HG02840 (cell line): ENCODE measurements around the gene MNX1.

Experiments used
- ATAC-seq: cut with Tn5 transposase; IDR thresholded peaks from one replicate; pipeline ENCODE4 v1.9.1; 2021; ENCODE audit warnings: mild to moderate bottlenecking, moderate library complexity, moderate number of reproducible peaks; ENCODE audit not compliant: unreplicated experiment, low FRiP score

The MNX1 gene

DNA sequence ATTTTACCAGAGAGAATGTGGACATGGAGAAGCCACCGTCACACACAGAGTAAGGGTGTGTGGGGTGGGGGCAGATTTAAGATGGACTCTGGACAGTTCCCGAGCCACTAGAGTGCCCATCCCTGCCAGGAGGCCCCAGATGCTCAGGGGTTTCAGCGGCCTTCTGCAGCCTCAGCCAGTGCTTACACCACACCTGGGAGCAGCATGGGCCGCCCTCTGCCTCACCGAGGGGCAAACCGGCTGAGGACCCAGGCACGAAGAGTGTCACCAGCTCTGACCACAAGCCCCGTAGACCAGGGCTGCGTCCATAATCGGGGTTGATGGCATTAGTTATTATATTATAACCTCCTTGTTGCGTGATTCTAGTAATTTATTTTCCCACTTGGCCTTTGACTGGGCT, 6.7 kb upstream of the MNX1 start:
- no peak for ATAC-seq

DNA sequence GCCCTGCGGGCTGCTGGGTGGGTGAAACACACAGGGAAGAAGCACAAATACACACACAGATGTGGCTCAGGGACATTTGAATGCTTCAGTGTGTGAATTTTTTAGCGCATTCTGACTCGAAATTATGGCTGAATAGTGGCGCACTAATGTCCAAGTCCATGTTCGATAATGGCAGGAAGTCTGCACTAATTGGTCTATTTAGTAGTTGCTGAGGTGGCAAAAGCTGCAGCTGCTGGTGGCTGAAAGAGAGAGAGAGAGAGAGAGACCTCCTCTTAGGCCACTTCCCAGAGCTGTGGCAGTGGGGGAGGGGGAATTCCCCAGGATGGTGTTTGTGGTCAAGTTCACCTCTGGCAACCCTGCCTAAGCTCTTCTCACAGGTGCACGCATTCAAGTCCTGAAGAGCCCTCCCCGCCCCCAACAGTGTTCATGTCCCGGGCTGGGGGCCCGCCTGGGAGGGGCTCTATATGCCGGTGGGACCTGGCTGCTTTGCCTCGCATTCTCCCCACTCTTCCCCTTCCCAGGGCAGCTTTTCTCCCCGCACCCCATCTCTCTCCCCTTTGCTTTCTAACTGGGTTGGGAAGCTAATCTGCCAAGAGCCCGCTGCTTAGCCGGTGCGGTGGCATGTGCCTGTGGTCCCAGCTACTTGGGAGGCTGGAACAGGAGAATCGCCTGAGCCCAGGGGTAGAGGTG, 6.0 kb upstream of the MNX1 start:
- peak; percentile 66 for ATAC-seq

DNA sequence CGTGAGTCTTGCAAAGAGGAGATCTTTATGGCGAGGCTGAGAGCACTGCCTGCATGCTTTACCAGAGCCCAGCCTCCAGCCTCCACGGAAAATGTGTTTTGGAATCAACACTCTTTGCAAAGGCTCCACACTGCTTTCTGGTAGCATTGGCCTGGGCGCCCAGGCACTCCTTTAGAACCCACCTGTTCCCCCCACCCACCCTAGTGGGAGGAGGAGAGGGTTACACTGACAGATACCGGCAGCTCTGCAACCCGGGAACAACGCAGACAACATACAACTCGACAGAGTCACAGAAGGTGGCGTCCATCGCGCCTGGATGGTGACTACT, 5.5 kb upstream of the MNX1 start:
- peak; percentile 6 for ATAC-seq

DNA sequence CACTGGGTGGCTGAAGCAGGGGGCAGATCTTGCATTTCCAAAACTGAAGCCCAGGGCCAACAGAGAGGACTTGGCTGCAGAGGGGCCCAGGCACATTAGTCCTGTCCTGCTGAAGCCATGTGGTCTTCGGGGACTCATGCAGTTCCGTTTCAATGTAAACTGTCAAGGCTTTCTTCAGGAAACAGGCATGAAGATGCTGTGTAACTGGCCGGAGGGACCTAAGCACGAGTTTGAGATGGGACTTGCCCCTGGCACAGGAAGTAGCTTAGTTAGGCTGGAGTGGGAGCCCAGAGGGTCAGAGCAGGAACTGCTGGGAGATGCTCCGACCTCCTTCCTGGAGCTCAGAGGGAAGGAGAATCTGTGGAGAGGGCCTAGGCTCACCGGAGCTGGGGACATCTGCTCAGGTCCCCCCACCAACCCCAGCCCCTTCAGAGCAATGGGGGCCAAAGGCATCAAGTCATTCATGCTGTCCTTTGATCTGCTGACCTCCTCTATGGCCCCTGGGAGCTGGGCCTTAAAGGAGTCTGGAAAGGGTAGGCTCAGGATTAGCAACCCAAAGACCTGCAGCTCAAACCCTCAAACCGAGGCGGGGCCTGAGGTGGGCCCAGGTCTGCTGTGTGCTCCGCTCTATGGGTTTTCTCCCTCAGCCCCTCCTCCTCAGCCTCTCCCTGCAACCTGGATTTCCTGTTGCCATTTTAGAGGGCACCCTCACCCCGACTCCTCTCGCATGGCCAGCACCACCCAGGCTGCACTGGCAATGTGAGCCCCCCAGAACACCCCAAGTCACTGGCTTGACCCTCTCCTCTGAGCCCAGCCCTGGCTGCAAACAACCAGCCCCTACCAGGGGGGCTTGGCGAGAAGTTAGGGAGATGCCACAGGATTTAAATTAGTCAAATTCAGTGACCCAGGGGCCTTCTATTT, 4.4 kb upstream of the MNX1 start:
- no peak for ATAC-seq

DNA sequence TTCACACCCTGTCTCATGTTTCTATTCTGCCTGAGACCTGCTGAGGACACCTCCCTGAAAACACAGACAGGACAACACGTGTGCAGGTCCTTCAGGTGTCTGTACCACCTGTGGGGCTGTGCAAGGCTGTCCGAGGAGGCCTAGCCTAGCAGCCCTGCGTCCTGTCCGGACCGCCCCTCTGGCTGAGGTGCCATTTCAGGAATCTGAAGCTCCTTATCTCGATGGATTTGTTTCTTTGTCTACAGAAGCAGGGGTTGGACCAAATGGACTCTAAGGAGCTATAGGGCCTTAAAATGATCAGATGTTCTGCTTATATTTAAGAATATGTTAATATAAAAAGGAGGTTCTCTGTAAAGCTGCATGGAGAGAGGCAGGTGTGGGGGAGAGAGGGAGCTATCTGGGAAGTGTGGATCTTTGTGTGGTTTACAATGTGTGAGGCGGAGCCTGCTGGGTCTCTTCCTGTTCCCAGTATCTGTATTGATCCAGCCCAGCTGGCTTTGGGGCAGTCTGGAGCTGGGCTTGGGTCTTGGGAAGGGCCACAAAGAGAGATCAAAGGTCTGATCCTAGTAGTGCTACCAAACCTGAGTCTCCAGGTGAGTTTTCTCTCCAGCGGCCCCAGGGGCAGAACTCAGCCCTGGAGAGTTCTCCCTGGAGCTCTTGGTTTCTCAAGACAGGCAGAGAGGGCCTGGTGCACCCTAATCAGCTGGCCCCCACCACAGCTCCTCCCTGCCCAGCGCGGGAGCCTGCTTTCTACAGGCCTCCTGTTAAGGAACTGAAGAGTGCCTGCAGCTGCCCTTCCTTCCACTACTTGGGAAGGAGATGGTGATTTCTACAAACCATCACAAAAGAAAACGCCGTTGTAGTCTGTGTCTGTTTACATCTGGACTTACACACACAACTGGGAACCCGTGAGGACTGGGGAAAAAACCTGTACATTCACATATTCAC, 3.4 kb upstream of the MNX1 start:
- ATAC-seq, result no peak

DNA sequence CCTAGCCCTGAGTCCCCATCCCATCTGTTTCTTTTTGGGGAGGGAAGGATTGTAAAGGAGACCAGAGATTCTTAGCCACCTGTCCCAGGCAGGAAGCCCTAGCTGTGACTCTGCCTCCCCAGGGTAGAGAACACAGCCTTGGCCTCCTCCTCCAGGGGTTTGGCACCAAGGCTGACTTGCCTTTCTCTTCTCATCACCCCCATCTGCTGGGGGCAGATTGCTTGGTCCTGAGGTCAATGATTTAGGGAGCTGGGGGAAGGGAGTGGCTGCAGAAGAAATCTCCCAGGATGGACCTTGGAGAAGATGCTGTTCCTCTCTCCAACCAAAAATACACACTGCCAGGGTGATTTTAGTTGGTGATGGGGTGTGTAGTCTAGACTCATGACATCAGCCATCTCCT, 2.6 kb upstream of the MNX1 start:
- ATAC-seq, result no peak

DNA sequence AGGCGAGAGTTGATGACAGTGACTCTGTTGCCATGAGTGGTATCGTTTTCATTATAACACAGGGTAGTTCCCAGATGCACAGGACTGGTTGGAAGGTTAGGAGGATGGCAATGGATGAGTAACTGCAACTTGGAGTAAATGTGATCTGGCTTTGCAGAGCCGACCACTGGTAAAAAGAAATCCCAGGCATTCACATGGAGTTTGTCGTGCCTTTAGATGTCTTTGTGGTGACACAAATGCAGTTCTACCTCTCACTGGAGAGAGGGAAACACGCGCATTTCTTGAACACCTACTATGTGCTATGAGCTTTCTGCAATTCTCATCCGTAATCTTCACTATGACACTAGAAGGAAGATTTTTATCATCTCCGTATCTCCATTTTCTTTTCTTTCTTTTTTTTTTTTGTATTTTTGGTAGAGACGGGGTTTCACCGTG, 1.7 kb upstream of the MNX1 start:
- ATAC-seq, result no peak

DNA sequence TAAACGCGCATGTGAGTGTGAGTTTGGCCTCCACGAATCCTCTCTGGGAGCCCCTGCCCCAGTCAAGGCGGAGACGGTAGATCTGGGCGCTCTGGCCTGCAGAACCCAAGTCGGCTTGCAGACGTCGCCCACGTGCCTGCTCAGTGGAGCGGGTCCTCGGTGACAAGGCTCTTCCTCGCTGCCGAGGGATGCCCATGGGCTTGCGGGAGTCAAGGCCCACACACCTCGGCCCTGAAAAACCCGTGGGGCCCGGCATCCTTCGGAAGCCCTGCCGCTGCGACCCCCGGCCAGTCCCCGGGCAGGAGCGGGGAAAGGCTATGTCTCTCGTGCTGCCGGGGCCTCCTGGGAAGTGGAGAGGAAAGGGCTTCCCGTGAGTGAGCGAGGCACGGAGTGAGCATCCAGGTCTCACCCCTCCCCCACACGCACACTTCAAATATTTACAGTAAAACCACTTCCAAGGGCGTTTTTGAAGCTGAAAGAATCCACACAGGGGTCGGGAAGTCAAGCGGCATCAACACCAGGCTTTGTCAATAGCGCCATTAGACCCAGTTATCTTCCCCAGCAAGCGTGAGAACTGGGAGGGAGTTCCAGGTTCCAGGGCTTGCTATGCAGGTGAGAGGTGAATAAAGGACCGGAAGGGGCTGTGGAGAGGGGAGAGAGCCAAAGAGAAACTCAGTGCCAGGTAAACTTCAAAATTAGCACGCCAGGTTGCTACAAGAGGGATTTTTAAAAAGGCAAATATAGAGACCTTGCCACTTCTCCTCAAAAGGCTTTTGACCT, 1.1 kb upstream of the MNX1 start:
- no peak for ATAC-seq

DNA sequence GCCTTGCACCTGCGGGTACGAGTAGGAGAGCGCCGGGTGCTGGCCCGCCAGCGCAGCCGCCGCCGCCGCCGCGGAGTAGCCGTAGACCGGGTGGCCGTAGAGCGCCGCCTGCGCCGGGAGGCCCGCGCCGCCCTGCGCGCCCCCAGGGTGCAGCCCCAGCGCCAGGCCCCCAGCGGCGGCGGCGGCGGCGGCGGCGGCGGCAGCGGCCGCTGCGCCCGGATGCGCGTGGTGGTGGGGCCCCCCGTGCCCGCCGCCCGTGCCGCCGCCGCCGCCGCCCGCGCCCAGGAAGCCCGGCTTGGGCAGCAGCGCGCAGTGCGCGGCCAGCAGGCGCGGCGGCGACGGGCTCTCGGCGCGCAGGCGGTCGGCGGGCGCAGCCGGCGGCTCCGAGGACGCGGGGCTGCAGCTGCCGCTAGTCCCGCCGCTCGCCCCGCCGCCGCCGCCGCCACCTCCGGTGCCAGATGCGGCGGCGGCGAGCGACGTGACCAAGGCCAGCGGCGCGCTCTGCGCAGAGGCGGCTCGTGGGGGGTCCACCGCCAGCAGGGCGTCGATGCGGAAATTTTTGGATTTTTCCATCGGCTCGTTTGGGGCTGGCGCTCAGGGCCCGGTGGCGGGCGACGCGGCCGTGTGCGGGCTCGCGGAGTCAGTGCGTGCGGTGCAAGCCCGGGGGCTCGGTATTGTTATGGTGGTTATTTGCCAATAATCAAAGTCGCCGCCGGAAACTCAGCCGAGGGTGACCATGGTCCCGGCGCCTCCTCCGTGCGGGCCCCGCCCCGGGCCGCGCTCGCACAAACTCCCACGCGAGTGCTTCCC, 480 bp downstream of the MNX1 start:
- ATAC-seq, result peak; percentile 37

DNA sequence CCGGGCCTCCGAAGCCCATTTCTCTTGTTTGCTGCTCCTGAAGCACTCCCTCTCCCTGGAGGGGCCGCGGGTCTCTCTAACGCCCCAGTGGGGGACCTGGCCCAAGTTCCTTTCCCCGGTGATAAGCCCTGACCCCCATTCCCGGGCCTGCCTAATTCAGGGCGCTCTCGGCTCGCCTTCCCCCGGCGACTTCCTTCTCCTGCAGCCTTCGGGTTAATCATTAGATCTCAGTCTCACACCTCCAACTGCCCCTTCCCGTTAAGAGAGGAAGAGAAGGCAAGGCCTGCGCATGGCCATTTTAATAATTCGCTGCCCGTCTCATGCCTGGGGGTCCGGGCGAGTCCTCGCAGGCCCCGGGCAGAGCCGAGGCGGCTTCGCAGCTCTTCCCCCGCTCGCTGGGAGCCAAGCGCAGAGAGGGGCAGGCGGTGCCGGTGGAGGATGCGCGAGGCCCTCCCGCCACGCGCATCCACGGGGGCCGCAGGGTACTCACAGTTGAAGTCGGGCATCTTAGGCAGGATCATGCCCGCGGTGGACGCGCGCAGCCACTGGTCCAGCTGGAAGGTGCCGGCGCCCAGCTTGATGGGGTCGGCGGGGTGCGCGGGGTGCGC, 1.2 kb downstream of the MNX1 start:
- peak; percentile 35 for ATAC-seq

DNA sequence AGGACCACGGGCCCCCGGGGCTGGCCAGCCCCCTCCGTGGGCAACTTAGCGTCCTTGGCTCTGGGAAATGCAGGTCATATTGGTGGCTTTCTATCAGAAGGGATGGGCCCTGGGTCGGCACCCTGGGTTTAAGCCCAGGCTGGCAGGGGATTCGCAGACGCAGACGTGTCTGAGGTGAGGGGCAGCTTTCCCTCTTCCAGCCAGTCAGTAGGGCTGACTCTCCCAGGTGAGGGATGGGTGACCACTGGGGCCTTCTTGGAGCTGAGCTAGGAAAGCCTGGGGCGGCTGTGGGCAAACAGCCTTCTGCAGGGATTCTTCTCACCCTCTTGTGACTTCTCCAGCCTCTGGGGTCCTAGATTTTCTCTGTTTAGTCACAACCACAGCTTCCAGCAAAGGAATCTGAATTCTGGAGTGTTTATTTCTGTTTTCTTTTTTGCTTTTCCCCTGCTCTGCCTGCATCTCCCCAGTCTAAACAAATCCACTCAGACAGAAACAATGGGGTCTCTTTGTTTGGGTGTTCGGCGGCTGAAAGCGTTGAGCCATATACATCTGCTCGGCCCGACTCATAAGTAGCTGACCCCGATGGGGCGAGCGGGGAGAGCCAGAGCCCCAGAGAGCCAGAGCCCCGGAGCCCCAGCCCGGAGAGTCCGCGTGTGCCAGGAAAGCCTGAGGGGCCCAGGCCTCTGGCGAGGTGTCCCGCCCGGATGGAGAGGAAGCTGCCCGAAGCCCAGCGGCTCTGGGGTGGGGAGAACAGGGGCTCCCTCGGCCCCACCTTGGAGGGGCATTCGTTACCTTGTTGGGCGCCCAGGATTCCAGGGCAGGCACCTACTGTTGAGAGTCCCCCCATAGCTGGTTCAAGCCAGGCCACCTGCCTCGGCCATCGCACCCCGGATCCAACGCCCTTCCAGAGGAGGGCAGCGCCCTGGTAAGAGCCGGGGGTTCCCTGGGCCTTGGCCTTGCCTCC, 2.0 kb downstream of the MNX1 start:
- no peak for ATAC-seq

DNA sequence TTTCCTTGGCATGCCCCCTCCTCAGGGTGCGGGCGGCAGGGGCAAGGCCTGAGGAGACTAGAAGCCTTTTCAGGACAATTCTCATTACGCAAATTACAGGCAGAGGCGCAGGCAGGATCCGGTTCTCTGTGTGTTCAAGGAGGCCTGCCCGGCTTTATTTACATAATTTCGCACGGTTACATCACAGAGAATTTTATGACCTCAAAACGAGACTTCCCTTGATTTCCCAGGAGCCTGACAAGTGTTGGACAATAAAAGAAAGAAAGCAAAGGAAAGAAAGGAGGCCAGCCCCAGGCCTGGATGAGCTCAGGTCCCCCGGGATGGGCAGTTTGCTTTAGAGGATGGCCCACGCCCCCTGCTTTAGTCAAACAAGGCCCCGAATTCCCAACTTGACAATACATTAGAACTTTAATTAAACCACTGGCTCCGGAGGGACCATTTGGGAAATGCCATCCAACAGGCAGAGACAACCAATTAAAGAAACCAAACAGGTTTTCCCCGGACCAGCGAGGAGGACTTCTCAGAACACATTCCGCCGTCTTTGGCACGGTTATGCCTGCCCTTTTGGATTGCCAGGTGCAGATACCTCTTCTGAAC, 2.9 kb downstream of the MNX1 start:
- ATAC-seq, result no peak

DNA sequence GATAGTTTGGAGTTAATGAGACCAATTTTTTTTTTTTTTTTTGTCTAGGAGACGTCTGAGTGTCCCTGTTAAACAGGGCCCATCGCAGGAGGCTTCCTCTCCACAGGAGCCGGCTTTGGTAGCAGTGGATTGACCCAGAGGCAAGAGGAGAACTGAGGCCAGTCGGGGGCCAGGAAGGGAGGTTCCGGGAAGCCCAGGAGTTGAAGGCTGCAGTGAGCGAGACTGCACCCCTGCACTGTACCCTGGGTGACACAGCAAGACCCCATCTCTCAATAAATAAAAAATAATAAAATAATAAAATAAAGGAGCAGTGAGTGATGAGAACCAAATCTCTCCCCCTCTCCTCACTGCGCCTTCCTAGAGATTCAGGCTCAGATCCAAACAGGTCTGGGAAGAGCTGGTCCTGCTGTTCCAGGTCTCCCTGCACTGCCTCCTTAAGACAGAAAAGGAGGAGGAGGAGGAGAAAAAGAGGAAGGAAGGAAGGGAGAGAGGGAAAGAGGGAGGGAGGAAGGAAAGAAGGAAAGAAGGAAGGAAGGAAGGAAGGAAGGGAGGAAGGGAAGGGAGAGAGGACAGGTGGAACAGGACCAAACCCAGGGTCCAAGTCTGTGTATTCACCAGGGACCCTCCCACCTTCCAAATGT, 3.5 kb downstream of the MNX1 start:
- ATAC-seq, result no peak

DNA sequence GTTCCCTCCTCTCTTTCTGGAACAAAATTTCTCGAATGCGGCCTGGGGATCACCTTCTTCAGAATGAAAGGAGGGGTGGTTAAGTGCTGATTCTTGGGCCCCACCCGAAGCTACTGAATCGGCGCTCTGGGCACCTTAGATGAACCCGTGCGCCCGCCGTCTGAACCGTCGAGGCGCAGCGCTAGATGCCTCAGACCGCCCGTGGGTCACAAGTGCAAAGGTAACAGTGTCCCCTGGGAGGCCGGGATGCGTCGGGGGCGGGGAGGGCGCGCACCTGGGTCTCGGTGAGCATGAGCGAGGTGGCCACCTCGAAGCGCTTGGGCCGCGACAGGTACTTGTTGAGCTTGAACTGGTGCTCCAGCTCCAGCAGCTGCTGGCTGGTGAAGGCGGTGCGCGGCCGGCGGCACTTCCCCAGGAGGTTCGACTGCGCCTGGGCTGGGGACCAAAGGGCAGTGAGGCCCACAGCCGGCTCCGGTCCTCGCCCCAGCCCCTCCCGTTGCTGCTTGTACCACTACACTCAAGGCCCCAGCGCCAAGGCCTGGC, 4.2 kb downstream of the MNX1 start:
- no peak for ATAC-seq

DNA sequence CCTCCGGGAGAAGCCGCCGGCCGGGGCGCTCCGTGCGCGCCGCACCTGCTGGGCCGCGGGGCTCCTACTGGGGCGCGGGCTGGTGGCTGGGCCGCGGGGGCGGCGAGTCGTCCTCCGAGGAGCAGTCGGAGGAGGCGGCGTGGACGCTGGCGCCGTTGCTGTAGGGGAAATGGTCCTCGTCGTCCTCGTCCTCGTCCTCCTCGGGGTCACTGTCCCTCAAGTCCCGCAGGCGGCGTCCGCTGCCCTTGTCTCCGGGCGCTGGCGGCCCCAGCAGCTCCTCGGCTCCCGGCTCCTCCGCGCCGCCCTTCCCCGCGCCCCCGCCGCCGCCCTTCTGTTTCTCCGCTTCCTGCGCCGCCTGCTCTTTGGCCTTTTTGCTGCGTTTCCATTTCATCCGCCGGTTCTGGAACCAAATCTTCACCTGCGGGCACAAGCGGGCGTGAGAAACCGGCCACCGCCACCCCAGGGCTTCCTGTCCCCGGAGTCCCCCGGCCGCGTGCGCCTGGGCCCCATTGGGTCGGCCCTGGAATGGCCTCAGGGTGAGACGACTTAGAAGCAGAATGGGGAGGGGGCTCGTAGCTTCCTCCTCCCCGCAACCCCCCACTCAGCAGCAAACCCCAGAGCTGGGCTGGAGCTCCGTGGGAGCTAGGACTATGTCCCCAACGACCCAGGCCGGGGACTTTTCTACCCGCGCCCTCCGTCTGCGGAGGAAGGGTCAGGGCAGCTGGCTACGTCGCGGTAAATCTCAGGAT, 4.8 kb downstream of the MNX1 start:
- no peak for ATAC-seq
